Panc1 (cell line): ENCODE results near the gene CACNA1C. TPM values are rescaled to one million over a fixed set of nuclear protein-coding genes. Genes with fewer than 3 reads are reported as not detected.

Source experiments
- ATAC-seq: fragments of 200-7000 bp; cut with Tn5 transposase; 2 replicates; pipeline ENCODE4 v1.9.1; 2020; ENCODE audit warnings: mild to moderate bottlenecking, moderate library complexity
- BruUV-seq: library from RNA; stranded (reverse); fragments of 400-500 nt; replicated peaks from 2 replicates; lab custom pipeline; 2021; lab: Mats Ljungman, UMichigan
- CTCF ChIA-PET: fragments of 300-600 bp; sonication (Branson Sonifier 250); formaldehyde crosslinking; loops from one replicate; lab custom pipeline; 2022; ENCODE audit warnings: antibody characterized with exemption; lab: Charles Lee
- POLR2A ChIA-PET: fragments of 300-600 bp; sonication (Branson Sonifier 250); formaldehyde crosslinking; loops from one replicate; lab custom pipeline; 2022; ENCODE audit warnings: antibody characterized with exemption; lab: Charles Lee
- DNase-seq: peaks from one replicate; pipeline ENCODE4 v3.0.0-alpha.2; 2010; ENCODE audit warnings: low read depth, low spot score
- H3K27ac ChIP-seq: 2 replicates; pipeline ENCODE4 v1.5.1; 2011; ENCODE audit warnings: mild to moderate bottlenecking, low read length, inconsistent platforms
- H3K27me3 ChIP-seq: fragments of 200-500 bp; sonication (Bioruptor generic); 2 replicates; pipeline ENCODE4 v1.6.0; 2014; ENCODE audit warnings: low read length, inconsistent platforms; ENCODE audit not compliant: control insufficient read depth, insufficient read depth
- H3K36me3 ChIP-seq: fragments of 200-500 bp; sonication (Bioruptor generic); 2 replicates; pipeline ENCODE4 v1.5.1; 2014; ENCODE audit warnings: inconsistent platforms, mild to moderate bottlenecking, low read length, moderate library complexity; ENCODE audit not compliant: control insufficient read depth, insufficient read depth
- H3K4me1 ChIP-seq: 2 replicates; pipeline ENCODE4 v1.5.1; 2011; ENCODE audit warnings: inconsistent platforms, mild to moderate bottlenecking, low read length, moderate library complexity; ENCODE audit not compliant: control insufficient read depth, insufficient read depth
- H3K4me3 ChIP-seq, 2 experiments: 2 replicates each; pipeline ENCODE4 v1.5.1; 2011 to 2012; ENCODE audit warnings: low read depth in 2 of 2, low read length in 2 of 2, mild to moderate bottlenecking in 2 of 2, inconsistent platforms in 1 of 2, moderate library complexity in 1 of 2
- H3K9me3 ChIP-seq: fragments of 200-500 bp; sonication (Bioruptor generic); 2 replicates; pipeline ENCODE4 v1.5.1; 2014; ENCODE audit warnings: low read depth, mild to moderate bottlenecking, inconsistent platforms, low read length, moderate library complexity; ENCODE audit not compliant: control insufficient read depth, insufficient read depth
- POLR2AphosphoS5 ChIP-seq: IDR thresholded peaks from 2 replicates; pipeline ENCODE4 v1.6.1; 2012; ENCODE audit warnings: mild to moderate bottlenecking, low read depth, low read length, moderate library complexity
- REST ChIP-seq, 2 experiments: IDR thresholded peaks; 2 replicates each; pipeline ENCODE4 v1.6.1; 2011 to 2012; ENCODE audit warnings: low read depth in 2 of 2, control low read depth in 1 of 2, low read length in 1 of 2, mild to moderate bottlenecking in 1 of 2, moderate library complexity in 1 of 2; ENCODE audit not compliant: insufficient read depth in 1 of 2
- SIN3A ChIP-seq: IDR thresholded peaks from 2 replicates; pipeline ENCODE4 v1.6.1; 2012; ENCODE audit warnings: low read depth, mild to moderate bottlenecking, low read length, moderate library complexity, borderline replicate concordance; ENCODE audit not compliant: insufficient read depth
- TCF7L2 ChIP-seq: IDR thresholded peaks from 2 replicates; pipeline ENCODE4 v1.6.1; 2011; ENCODE audit warnings: mild to moderate bottlenecking, low read depth, low read length, inconsistent platforms
- in situ Hi-C: cut with HindIII; loops from 2 replicates; pipeline ENCODE4 v1.10.0; 2016; ENCODE audit warnings: low sequenced_read_pairs, low pct_unique_long_range_greater_than_20kb
- intact Hi-C: fragments of 100-400 bp; cut with micrococcal nuclease; formaldehyde crosslinking; loops from one replicate; pipeline ENCODE4 v1.10.0; 2022; ENCODE audit not compliant: unreplicated experiment
- total RNA-seq: library from RNA; stranded (reverse); gene quantifications from one replicate; pipeline ENCODE4 v1.2.1, GENCODE V29; 2021; ENCODE audit not compliant: unreplicated experiment
- TF ChIP-seq, protein P1 (sequence below): fragments of 450-650 bp; IDR thresholded peaks from 2 replicates; pipeline ENCODE4 v1.5.1; 2017; ENCODE audit warnings: mild to moderate bottlenecking

Gene CACNA1C
- total RNA-seq, 1 experiment from 2014 or later, result 0.03 TPM

GRCh38 chr12:2360630-2361170, 307.9 kb downstream of the CACNA1C start:
- TF ChIP-seq SIN3A, result no peak
- no peak for TF ChIP-seq POLR2AphosphoS5
- TF ChIP-seq REST (IDR thresholded peaks at IDR 0.05; ENCODE audit: insufficient read depth in 1 of 2, low read depth in 2 of 2, low read length in 1 of 2), result no peak
- TF ChIP-seq, protein P1, sequence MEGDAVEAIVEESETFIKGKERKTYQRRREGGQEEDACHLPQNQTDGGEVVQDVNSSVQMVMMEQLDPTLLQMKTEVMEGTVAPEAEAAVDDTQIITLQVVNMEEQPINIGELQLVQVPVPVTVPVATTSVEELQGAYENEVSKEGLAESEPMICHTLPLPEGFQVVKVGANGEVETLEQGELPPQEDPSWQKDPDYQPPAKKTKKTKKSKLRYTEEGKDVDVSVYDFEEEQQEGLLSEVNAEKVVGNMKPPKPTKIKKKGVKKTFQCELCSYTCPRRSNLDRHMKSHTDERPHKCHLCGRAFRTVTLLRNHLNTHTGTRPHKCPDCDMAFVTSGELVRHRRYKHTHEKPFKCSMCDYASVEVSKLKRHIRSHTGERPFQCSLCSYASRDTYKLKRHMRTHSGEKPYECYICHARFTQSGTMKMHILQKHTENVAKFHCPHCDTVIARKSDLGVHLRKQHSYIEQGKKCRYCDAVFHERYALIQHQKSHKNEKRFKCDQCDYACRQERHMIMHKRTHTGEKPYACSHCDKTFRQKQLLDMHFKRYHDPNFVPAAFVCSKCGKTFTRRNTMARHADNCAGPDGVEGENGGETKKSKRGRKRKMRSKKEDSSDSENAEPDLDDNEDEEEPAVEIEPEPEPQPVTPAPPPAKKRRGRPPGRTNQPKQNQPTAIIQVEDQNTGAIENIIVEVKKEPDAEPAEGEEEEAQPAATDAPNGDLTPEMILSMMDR, result peak; percentile 46
- no peak for TF ChIP-seq TCF7L2
- in situ Hi-C loops, result no loop called here
- Histone ChIP-seq H3K27me3 (no peaks in the 10 kb centered on the region), H3K4me3 (no peak overlapping the region), H3K4me1 (no peaks in the 10 kb centered on the region), H3K9me3 (no peaks in the 10 kb centered on the region), H3K27ac (no peak overlapping the region), H3K36me3 (no peaks in the 10 kb centered on the region)
- no peak for ATAC-seq
- DNase-seq, result no peak
- CTCF ChIA-PET, result interaction anchor here (0.6 kb wide), 3 partner anchors 38 to 324 kb away, joined by 3 read pairs; no protein-coding TSS in a partner anchor
- no TSS peak for BruUV-seq
- intact Hi-C loops, result no loop called here
- POLR2A ChIA-PET, result no interaction called here

- Histone ChIP-seq H3K4me1 (no peaks in the 10 kb centered on the region), H3K27me3 (no peaks in the 10 kb centered on the region), H3K9me3 (no peaks in the 10 kb centered on the region), H3K36me3 (no peaks in the 10 kb centered on the region), H3K4me3 (no peak overlapping the region), H3K27ac (no peak overlapping the region)
- no TSS peak for BruUV-seq
- in situ Hi-C loops, result no loop called here
- intact Hi-C loops, result no loop called here
- ATAC-seq (no peak), DNase-seq (no peak)
- CTCF ChIA-PET, result no interaction called here
- TF ChIP-seq REST (IDR thresholded peaks at IDR 0.05; ENCODE audit: insufficient read depth in 1 of 2, low read depth in 2 of 2, low read length in 1 of 2) (no peak), POLR2AphosphoS5 (no peak)
- POLR2A ChIA-PET, result no interaction called here
These were observed 311.2 kb downstream of the CACNA1C start for GRCh38 chr12:2363836-2364609.
